NCI-H146 (cell line): ENCODE measurements around the gene SIRT7.

Source experiments
- DNase-seq: peaks from one replicate; lab custom pipeline; 2025; lab: John Stamatoyannopoulos, UW

The SIRT7 gene

GRCh38 chr17:81863833-81864768 lies 53.9 kb downstream of the SIRT7 start:
- DNase-seq = no peak

- no peak for DNase-seq
Observed at GRCh38 chr17:81863123-81863675, 54.8 kb downstream of the SIRT7 start.
